Measurements from ENCODE around the gene SLC25A14.
"Not testable (repeated sequence)": the region's sequence is repeated elsewhere in the genome, so short reads cannot be mapped to it uniquely, and the experiment has no call there.

The SLC25A14 gene

GRCh38 chrX:130339408-130340222, at the start of gene SLC25A14:
SLC25A14 (plus strand) TSS chrX:130339919; CDS start chrX:130340279, 360 bp downstream.
- peak within 1 kb of the TSS; percentile 69 to 70 for H3K9ac ChIP-seq (ENCODE audit: low read length in 2 of 2)
- H3K9me3 ChIP-seq (ENCODE audit: control insufficient read depth in 2 of 2, low read length in 2 of 2), result no peaks in the 10 kb centered on the region
- peak within 1 kb of the TSS; percentile 79 to 80 for H3K4me3 ChIP-seq (ENCODE audit: low read length in 2 of 2)
- H3K27me3 ChIP-seq (ENCODE audit: control insufficient read depth in 1 of 2, insufficient read depth in 2 of 2, low read length in 2 of 2), result no peaks in the 10 kb centered on the region
- no peaks in the 10 kb centered on the region for H3K36me3 ChIP-seq (ENCODE audit: control insufficient read depth in 2 of 2, insufficient read depth in 2 of 2, low read length in 2 of 2)
- H3K4me1 ChIP-seq (ENCODE audit: control insufficient read depth, insufficient read depth, low read length), result no peaks in the 10 kb centered on the region
- no peak within 1 kb of the TSS for H3K27ac ChIP-seq (ENCODE audit: low read length)

GRCh38 chrX:130295519-130296296, 44.0 kb upstream of the SLC25A14 start:
- H3K27me3 ChIP-seq (ENCODE audit: control insufficient read depth in 1 of 2, insufficient read depth in 2 of 2, low read length in 2 of 2), result peaks cover 0 to 4% of the 10 kb centered on the region in 2 donors
- no peak overlapping the region for H3K27ac ChIP-seq (ENCODE audit: low read length)
- no peaks in the 10 kb centered on the region for H3K36me3 ChIP-seq (ENCODE audit: control insufficient read depth in 2 of 2, insufficient read depth in 2 of 2, low read length in 2 of 2)
- no peaks in the 10 kb centered on the region for H3K4me1 ChIP-seq (ENCODE audit: control insufficient read depth, insufficient read depth, low read length)
- H3K4me3 ChIP-seq (ENCODE audit: low read length in 2 of 2), result no peak overlapping the region
- H3K9me3 ChIP-seq (ENCODE audit: control insufficient read depth in 2 of 2, low read length in 2 of 2), result no peaks in the 10 kb centered on the region
- H3K9ac ChIP-seq (ENCODE audit: low read length in 2 of 2), result no peak overlapping the region

- Histone ChIP-seq H3K36me3 (ENCODE audit: control insufficient read depth in 2 of 2, insufficient read depth in 2 of 2, low read length in 2 of 2) (no peaks in the 10 kb centered on the region), H3K4me1 (ENCODE audit: control insufficient read depth, insufficient read depth, low read length) (no peaks in the 10 kb centered on the region), H3K9me3 (ENCODE audit: control insufficient read depth in 2 of 2, low read length in 2 of 2) (no peaks in the 10 kb centered on the region), H3K27ac (ENCODE audit: low read length) (no peak overlapping the region), H3K4me3 (ENCODE audit: low read length in 2 of 2) (no peak overlapping the region), H3K9ac (ENCODE audit: low read length in 2 of 2) (no peak overlapping the region), H3K27me3 (ENCODE audit: control insufficient read depth in 1 of 2, insufficient read depth in 2 of 2, low read length in 2 of 2) (peaks cover 0 to 4% of the 10 kb centered on the region in 2 donors)
These were observed 43.4 kb upstream of the SLC25A14 start for GRCh38 chrX:130296297-130296678.

- Histone ChIP-seq H3K27ac (ENCODE audit: low read length) (no peak overlapping the region), H3K4me1 (ENCODE audit: control insufficient read depth, insufficient read depth, low read length) (no peaks in the 10 kb centered on the region), H3K4me3 (ENCODE audit: low read length in 2 of 2) (no peak overlapping the region), H3K36me3 (ENCODE audit: control insufficient read depth in 2 of 2, insufficient read depth in 2 of 2, low read length in 2 of 2) (no peaks in the 10 kb centered on the region), H3K9ac (ENCODE audit: low read length in 2 of 2) (no peak overlapping the region), H3K27me3 (ENCODE audit: control insufficient read depth in 1 of 2, insufficient read depth in 2 of 2, low read length in 2 of 2) (peaks cover 0 to 4% of the 10 kb centered on the region in 2 donors), H3K9me3 (ENCODE audit: control insufficient read depth in 2 of 2, low read length in 2 of 2) (no peaks in the 10 kb centered on the region)
These were observed 43.0 kb upstream of the SLC25A14 start for GRCh38 chrX:130296743-130297142.

- no peak overlapping the region for H3K9ac ChIP-seq (ENCODE audit: low read length in 2 of 2)
- no peak overlapping the region for H3K4me3 ChIP-seq (ENCODE audit: low read length in 2 of 2)
- no peaks in the 10 kb centered on the region for H3K4me1 ChIP-seq (ENCODE audit: control insufficient read depth, insufficient read depth, low read length)
- H3K36me3 ChIP-seq (ENCODE audit: control insufficient read depth in 2 of 2, insufficient read depth in 2 of 2, low read length in 2 of 2), result no peaks in the 10 kb centered on the region
- H3K27ac ChIP-seq (ENCODE audit: low read length), result no peak overlapping the region
- no peaks in the 10 kb centered on the region for H3K9me3 ChIP-seq (ENCODE audit: control insufficient read depth in 2 of 2, low read length in 2 of 2)
- H3K27me3 ChIP-seq (ENCODE audit: control insufficient read depth in 1 of 2, insufficient read depth in 2 of 2, low read length in 2 of 2), result peaks cover 0 to 4% of the 10 kb centered on the region in 2 donors
These were observed 40.3 kb upstream of the SLC25A14 start for GRCh38 chrX:130299279-130300009.

GRCh38 chrX:130300010-130300282, 39.8 kb upstream of the SLC25A14 start:
- Histone ChIP-seq H3K27me3 (ENCODE audit: control insufficient read depth in 1 of 2, insufficient read depth in 2 of 2, low read length in 2 of 2) (peaks cover 0 to 4% of the 10 kb centered on the region in 2 donors), H3K36me3 (ENCODE audit: control insufficient read depth in 2 of 2, insufficient read depth in 2 of 2, low read length in 2 of 2) (no peaks in the 10 kb centered on the region), H3K4me1 (ENCODE audit: control insufficient read depth, insufficient read depth, low read length) (no peaks in the 10 kb centered on the region), H3K27ac (ENCODE audit: low read length) (no peak overlapping the region), H3K4me3 (ENCODE audit: low read length in 2 of 2) (no peak overlapping the region), H3K9me3 (ENCODE audit: control insufficient read depth in 2 of 2, low read length in 2 of 2) (no peaks in the 10 kb centered on the region), H3K9ac (ENCODE audit: low read length in 2 of 2) (no peak overlapping the region)

- Histone ChIP-seq H3K36me3 (ENCODE audit: control insufficient read depth in 2 of 2, insufficient read depth in 2 of 2, low read length in 2 of 2) (no peaks in the 10 kb centered on the region), H3K4me1 (ENCODE audit: control insufficient read depth, insufficient read depth, low read length) (no peaks in the 10 kb centered on the region), H3K27ac (ENCODE audit: low read length) (no peak overlapping the region), H3K4me3 (ENCODE audit: low read length in 2 of 2) (no peak overlapping the region), H3K9me3 (ENCODE audit: control insufficient read depth in 2 of 2, low read length in 2 of 2) (no peaks in the 10 kb centered on the region), H3K9ac (ENCODE audit: low read length in 2 of 2) (no peak overlapping the region), H3K27me3 (ENCODE audit: control insufficient read depth in 1 of 2, insufficient read depth in 2 of 2, low read length in 2 of 2) (peaks cover 0 to 4% of the 10 kb centered on the region in 2 donors)
These were observed 38.3 kb upstream of the SLC25A14 start for GRCh38 chrX:130301405-130301804.

- no peak overlapping the region for H3K9ac ChIP-seq (ENCODE audit: low read length in 2 of 2)
- H3K4me3 ChIP-seq (ENCODE audit: low read length in 2 of 2), result no peak overlapping the region
- H3K36me3 ChIP-seq (ENCODE audit: control insufficient read depth in 2 of 2, insufficient read depth in 2 of 2, low read length in 2 of 2), result no peaks in the 10 kb centered on the region
- H3K9me3 ChIP-seq (ENCODE audit: control insufficient read depth in 2 of 2, low read length in 2 of 2), result no peaks in the 10 kb centered on the region
- peaks cover 0 to 4% of the 10 kb centered on the region in 2 donors for H3K27me3 ChIP-seq (ENCODE audit: control insufficient read depth in 1 of 2, insufficient read depth in 2 of 2, low read length in 2 of 2)
- no peak overlapping the region for H3K27ac ChIP-seq (ENCODE audit: low read length)
- H3K4me1 ChIP-seq (ENCODE audit: control insufficient read depth, insufficient read depth, low read length), result no peaks in the 10 kb centered on the region
These were observed 37.7 kb upstream of the SLC25A14 start for GRCh38 chrX:130301977-130302376.

- H3K9ac ChIP-seq (ENCODE audit: low read length in 2 of 2), result no peak overlapping the region
- H3K36me3 ChIP-seq (ENCODE audit: control insufficient read depth in 2 of 2, insufficient read depth in 2 of 2, low read length in 2 of 2), result no peaks in the 10 kb centered on the region
- H3K4me1 ChIP-seq (ENCODE audit: control insufficient read depth, insufficient read depth, low read length), result no peaks in the 10 kb centered on the region
- H3K27me3 ChIP-seq (ENCODE audit: control insufficient read depth in 1 of 2, insufficient read depth in 2 of 2, low read length in 2 of 2), result no peaks in the 10 kb centered on the region
- no peaks in the 10 kb centered on the region for H3K9me3 ChIP-seq (ENCODE audit: control insufficient read depth in 2 of 2, low read length in 2 of 2)
- H3K27ac ChIP-seq (ENCODE audit: low read length), result no peak overlapping the region
- H3K4me3 ChIP-seq (ENCODE audit: low read length in 2 of 2), result no peak overlapping the region
These were observed 34.9 kb upstream of the SLC25A14 start for GRCh38 chrX:130304587-130305368.

GRCh38 chrX:130319886-130320285, 19.8 kb upstream of the SLC25A14 start:
- not testable (repeated sequence) for H3K4me1 ChIP-seq (ENCODE audit: control insufficient read depth, insufficient read depth, low read length); H3K27ac ChIP-seq (ENCODE audit: low read length); H3K27me3 ChIP-seq (ENCODE audit: control insufficient read depth in 1 of 2, insufficient read depth in 2 of 2, low read length in 2 of 2); H3K9ac ChIP-seq (ENCODE audit: low read length in 2 of 2); H3K9me3 ChIP-seq (ENCODE audit: control insufficient read depth in 2 of 2, low read length in 2 of 2); H3K4me3 ChIP-seq (ENCODE audit: low read length in 2 of 2); H3K36me3 ChIP-seq (ENCODE audit: control insufficient read depth in 2 of 2, insufficient read depth in 2 of 2, low read length in 2 of 2)
